ENCODE data around the gene EFNA5. TPM values are rescaled to one million over a fixed set of nuclear protein-coding genes. Genes with fewer than 3 reads are reported as not detected.

EFNA5 gene
- total RNA-seq, 4 donors from 2014 or later: 21.3 to 47.0 (median 29.3) TPM

DNA sequence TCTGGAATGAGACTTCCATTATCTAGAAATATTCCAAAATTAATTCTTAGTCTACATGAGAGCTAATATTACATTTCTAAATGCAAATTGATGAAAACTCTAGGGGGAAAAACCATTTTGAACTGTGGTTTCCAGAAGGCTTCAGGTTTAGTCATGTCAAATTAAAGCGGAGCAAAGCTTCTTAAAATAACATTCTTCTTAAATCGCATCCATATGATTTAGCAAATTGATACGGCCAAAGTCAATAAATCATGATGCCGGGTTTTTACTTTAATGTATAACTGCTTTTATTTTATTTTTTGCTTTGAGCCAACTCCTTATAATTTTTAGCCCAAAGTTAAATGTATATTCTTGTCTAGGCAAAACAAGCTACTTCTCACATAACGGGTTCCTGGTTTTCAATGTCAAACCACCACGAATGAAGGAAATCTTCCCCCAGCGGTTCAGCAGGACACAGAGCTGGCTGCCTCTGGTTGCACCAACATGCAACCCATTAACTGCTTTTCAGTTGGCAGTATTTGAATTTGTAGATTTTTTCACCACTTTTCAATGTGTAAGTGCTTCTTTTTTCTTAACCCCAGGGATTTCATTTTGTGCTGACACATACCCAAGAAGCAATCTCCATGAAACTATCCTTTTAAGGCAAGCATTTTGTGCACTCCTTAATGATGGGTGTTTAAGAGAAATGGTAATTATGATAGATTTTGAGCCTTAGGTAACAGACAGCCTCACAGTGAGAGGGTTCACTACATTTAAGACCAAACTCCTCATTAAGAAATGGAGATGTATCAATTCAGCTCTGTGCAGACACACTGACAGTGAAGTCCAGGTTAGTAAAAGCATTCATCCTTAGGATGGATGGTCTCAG lies 35.5 kb downstream of the EFNA5 start:
- WGBS: 63% methylated on average over 7 of the region's 7 CpGs
- Histone ChIP-seq H3K4me1 (no peaks in the 10 kb centered on the region), H3K4me3 (no peak overlapping the region), H3K27ac (no peak overlapping the region), H3K9me3 (no peaks in the 10 kb centered on the region), H3K36me3 (no peaks in the 10 kb centered on the region), H3K27me3 (no peaks in the 10 kb centered on the region)
- TF ChIP-seq EP300 (IDR thresholded peaks at IDR 0.05): no peak
- TF ChIP-seq POLR2AphosphoS5 (IDR thresholded peaks at IDR 0.05): no peak
- no peak for TF ChIP-seq POLR2A (IDR thresholded peaks at IDR 0.05)
- TF ChIP-seq, protein P1, sequence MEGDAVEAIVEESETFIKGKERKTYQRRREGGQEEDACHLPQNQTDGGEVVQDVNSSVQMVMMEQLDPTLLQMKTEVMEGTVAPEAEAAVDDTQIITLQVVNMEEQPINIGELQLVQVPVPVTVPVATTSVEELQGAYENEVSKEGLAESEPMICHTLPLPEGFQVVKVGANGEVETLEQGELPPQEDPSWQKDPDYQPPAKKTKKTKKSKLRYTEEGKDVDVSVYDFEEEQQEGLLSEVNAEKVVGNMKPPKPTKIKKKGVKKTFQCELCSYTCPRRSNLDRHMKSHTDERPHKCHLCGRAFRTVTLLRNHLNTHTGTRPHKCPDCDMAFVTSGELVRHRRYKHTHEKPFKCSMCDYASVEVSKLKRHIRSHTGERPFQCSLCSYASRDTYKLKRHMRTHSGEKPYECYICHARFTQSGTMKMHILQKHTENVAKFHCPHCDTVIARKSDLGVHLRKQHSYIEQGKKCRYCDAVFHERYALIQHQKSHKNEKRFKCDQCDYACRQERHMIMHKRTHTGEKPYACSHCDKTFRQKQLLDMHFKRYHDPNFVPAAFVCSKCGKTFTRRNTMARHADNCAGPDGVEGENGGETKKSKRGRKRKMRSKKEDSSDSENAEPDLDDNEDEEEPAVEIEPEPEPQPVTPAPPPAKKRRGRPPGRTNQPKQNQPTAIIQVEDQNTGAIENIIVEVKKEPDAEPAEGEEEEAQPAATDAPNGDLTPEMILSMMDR (IDR thresholded peaks at IDR 0.05): no peak
- DNase-seq (ENCODE audit: low spot score in 2 of 2): no peak

DNA sequence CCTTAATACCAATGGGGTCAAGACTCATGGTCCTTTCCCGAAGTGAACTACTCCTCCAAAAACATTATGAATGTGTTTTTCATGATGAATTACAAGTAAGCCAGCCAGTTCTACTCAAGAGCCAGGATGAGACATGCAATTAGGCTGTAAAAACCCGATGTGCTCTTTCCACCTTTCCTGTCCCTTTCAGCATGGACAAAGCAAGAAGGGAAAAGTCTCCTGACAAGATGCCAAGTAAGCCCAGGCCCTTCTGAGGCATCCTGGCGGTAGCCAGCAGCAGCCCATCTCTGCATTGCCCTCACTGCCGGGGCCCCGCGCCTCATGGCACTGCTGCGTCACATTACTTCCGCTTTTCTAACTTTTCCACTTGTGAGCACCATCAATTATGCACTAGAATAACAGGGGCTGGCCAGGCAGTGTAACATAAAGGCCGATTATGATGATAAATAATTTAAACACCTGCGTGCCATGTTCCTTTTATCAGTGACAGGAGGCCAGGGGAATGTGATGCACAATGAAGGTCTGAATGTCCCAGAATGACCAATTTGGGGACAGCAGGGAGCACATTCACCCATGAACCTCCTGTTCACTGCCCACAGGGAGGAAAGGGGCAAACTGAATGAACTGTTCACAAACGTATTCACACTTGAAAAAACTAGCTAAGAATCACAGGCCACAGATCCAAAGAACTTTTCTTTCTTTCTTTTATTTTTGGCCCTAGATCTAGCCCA lies 37.4 kb downstream of the EFNA5 start:
- no peak for TF ChIP-seq POLR2A (IDR thresholded peaks at IDR 0.05)
- 88% methylated on average over 11 of the region's 11 CpGs for WGBS
- Histone ChIP-seq H3K27ac (no peak overlapping the region), H3K36me3 (no peaks in the 10 kb centered on the region), H3K9me3 (no peaks in the 10 kb centered on the region), H3K4me1 (no peaks in the 10 kb centered on the region), H3K4me3 (no peak overlapping the region), H3K27me3 (no peaks in the 10 kb centered on the region)
- no peak for DNase-seq (ENCODE audit: low spot score in 2 of 2)

DNA sequence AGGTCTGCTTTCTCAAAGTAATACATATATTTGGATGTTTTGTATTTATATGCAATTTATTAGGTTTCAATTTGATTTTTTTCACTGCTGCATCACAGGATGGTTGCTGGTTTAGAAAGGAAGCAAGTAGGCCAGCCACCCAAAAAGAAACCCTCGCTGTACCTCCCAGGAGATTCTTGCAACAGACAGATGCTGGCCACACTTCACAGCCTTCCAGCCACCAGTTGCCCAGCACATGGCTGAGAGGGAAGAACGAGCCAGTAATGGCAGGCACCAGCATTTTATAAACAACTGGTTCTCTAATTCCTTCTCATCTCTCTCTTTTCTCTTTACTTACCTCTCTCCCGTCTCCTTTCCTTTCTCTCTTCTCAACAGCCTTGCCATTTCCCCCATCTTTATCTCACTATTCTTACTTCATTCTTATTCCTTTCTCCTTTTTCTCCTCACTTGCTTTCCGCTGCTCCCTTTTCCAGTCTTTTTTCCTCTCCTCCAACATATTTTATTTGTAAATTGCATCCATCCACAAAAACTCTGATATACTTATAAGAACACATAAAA lies 38.9 kb downstream of the EFNA5 start:
- no peaks in the 10 kb centered on the region for H3K36me3 ChIP-seq

DNA sequence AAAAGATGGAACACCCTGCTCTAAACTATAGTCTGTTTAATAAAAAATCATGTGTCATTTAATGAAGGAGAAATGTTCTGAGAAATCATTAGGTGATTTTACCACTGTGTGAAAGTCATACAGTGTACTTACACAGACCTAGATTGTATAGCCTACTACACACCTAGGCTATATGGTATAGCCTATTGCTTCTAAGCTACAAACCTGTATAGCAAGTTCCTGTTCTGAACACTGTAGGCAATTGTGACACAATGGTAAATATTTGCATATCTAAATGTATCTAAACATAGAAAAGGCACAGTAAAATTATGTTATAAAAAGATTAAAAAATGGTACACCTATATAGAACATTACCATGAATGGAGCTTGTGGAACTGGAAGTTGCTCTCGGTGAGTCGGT lies 40.6 kb downstream of the EFNA5 start:
- 82% methylated on average over 2 of the region's 2 CpGs for WGBS
- no peaks in the 10 kb centered on the region for H3K27me3 ChIP-seq

More for the DNA sequence above, 38.9 kb downstream of the EFNA5 start:
- DNase-seq (ENCODE audit: low spot score in 2 of 2): no peak
- Histone ChIP-seq H3K27ac (no peak overlapping the region), H3K9me3 (no peaks in the 10 kb centered on the region), H3K4me3 (no peak overlapping the region), H3K4me1 (no peaks in the 10 kb centered on the region), H3K27me3 (no peaks in the 10 kb centered on the region)
- 74% methylated on average over 4 of the region's 4 CpGs for WGBS
- TF ChIP-seq EP300 (IDR thresholded peaks at IDR 0.05) (no peak), POLR2A (IDR thresholded peaks at IDR 0.05) (no peak), POLR2AphosphoS5 (IDR thresholded peaks at IDR 0.05) (no peak)
- TF ChIP-seq, protein P1 (IDR thresholded peaks at IDR 0.05): no peak

DNA sequence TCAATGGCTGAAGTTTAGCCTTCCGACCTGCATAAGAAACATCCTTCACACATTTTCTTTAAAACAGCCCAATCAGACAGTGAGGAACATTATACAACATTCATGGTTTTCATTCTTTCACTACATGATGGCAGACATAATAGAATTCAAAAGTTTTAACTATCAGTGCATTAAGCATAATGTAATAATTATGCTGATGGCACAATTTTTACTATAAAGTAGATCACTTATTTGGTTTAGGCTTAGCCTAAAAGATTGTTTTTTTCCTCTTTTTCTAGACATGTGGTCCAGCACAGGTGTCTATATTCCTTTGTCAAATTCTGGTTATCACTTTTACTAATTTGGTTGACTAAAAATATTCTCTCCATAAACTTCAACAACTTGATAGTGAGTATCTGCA lies 46.5 kb downstream of the EFNA5 start:
- peaks cover 12% of the 10 kb centered on the region for H3K4me1 ChIP-seq
- no peak for DNase-seq (ENCODE audit: low spot score in 2 of 2)
- H3K9me3 ChIP-seq: no peaks in the 10 kb centered on the region
- H3K4me3 ChIP-seq: no peak overlapping the region
- no peaks in the 10 kb centered on the region for H3K36me3 ChIP-seq
- no peak overlapping the region for H3K27ac ChIP-seq
- 93% methylated on average over 1 of the region's 1 CpG for WGBS
- no peaks in the 10 kb centered on the region for H3K27me3 ChIP-seq
- TF ChIP-seq, protein P1 (IDR thresholded peaks at IDR 0.05): no peak
- no peak for TF ChIP-seq POLR2AphosphoS5 (IDR thresholded peaks at IDR 0.05)

More for the DNA sequence above, 40.6 kb downstream of the EFNA5 start:
- no peak for DNase-seq (ENCODE audit: low spot score in 2 of 2)
- no peak overlapping the region for H3K27ac ChIP-seq
- TF ChIP-seq, protein P1 (IDR thresholded peaks at IDR 0.05): no peak
- TF ChIP-seq EP300 (IDR thresholded peaks at IDR 0.05) (no peak), POLR2AphosphoS5 (IDR thresholded peaks at IDR 0.05) (no peak), POLR2A (IDR thresholded peaks at IDR 0.05) (no peak)
- H3K4me1 ChIP-seq: peaks cover 7% of the 10 kb centered on the region
- H3K4me3 ChIP-seq: no peak overlapping the region
- H3K9me3 ChIP-seq: no peaks in the 10 kb centered on the region
- H3K36me3 ChIP-seq: no peaks in the 10 kb centered on the region

All from suprapubic skin (tissue), 4 donors.